NK-92 (cell line): ENCODE data around the gene JPH4.
A peak's percentile ranks its signal among the peaks of the same experiment; 100 is the strongest.

Experiments used
- DNase-seq: peaks from one replicate; lab custom pipeline; 2025; ENCODE audit not compliant: unreplicated experiment; lab: John Stamatoyannopoulos, UW

The JPH4 gene

DNA sequence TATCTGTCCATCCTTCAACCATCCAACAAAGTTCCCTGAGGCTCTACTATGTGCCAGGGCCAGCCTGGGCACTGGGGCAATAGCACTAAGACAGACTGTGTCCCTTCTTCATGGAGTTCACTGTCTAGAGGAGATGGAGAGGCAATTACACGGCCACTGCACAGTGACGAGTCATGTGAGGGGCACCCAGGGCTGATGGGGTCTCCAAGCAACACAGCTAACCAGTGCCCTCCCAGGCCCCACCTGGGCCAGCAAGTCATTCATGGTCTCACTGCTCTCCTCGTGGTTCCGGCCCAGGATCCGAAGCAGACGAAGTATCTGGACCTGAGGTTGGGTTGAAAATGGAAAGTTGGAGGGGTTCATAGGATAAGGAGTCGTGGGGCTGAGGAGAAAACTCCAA, 13.7 kb downstream of the JPH4 start:
- DNase-seq, result no peak

DNA sequence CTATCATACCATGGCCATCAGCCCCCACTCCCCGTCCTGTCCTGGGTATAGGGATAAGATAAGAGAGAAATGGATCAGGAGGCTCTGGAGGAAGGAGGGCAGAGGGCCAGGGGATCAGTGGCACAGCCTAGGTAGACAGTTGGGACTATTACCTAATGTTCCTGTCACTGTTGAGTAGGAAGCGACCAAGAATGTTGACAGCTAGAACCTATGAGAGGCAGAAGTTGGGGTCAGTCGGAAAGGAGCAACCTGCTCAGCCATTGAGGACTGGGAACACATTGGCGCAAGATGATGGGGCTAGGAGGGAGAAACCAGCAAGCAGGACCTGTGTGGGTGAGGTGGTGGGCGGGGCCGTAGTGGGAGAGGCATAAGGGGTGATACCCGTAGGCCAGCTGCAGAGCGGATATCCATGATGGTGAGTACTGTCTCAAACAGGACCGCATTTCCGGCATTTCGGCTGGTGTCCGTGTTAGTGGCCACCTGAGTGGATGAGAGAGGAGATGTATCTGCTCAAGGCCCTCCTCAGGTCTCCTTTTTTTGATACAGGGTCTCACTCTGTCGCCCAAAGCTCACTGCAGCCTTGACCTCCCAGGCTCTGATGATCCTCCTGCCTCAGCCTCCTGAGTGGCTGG, 14.3 kb downstream of the JPH4 start:
- no peak for DNase-seq

DNA sequence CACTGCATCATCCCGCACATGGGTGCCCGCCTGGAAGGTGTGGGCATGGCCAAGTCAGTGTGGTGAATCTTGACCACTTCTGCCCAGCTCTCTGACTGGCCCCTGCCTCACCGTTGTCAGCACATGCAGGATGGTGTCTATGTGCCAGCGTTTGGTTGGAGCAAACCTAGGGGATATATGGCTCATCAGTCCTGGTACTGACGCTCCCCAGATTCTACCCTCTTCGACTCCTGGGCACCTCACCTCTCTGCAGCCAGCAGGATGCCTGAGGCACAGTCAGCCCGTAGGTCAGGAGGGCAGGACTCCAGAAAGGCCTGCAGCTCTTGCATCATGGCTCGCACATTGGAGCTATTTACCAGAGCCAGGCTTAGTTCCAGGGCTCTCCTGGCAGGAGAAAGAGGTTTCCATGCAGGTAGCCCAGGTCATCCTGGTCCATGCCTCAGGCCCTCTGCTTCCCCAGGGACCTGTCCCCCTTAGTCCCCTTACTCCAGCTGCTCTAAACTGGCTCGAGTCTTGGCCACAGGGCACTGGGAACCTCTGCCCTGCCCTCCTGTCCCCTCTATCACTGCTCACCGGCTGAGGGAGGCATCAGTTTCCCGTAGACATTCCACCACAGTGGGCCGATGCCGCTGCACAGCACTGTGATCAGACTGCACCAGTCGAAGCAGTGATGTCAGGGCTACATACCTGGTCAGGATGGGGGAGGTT, 15.0 kb downstream of the JPH4 start:
- no peak for DNase-seq

DNA sequence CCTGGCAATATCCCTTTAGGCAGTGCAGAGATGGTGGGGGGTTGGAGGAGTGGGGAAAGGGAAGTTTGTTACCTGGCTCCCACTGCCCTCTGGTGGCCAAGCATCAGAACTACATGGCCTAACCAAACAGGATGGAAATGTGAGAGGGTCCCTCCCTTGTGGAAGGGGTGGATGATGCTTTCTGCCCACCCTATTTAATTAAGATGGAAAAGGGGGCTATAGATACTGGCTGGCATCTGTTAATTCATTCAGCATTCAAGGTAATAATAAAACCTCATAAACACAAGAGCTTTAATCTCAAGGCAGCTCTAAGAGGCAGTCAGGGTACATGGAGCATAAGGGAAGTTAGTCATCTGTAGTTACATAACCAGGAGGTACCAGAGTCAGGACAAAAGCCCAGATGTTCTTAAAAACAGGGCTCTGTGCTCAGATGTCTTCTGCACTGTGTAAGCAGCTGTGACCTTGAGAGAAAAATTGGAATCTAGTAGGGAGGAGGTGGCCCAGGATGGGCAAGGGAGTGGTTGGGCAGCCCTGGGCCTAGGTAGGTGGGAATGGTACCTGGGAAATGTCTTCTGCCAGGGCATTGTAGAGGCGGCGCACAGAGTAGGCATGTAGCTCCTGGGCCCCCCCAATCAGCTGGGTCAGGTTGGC, 15.6 kb downstream of the JPH4 start:
- DNase-seq, result no peak

DNA sequence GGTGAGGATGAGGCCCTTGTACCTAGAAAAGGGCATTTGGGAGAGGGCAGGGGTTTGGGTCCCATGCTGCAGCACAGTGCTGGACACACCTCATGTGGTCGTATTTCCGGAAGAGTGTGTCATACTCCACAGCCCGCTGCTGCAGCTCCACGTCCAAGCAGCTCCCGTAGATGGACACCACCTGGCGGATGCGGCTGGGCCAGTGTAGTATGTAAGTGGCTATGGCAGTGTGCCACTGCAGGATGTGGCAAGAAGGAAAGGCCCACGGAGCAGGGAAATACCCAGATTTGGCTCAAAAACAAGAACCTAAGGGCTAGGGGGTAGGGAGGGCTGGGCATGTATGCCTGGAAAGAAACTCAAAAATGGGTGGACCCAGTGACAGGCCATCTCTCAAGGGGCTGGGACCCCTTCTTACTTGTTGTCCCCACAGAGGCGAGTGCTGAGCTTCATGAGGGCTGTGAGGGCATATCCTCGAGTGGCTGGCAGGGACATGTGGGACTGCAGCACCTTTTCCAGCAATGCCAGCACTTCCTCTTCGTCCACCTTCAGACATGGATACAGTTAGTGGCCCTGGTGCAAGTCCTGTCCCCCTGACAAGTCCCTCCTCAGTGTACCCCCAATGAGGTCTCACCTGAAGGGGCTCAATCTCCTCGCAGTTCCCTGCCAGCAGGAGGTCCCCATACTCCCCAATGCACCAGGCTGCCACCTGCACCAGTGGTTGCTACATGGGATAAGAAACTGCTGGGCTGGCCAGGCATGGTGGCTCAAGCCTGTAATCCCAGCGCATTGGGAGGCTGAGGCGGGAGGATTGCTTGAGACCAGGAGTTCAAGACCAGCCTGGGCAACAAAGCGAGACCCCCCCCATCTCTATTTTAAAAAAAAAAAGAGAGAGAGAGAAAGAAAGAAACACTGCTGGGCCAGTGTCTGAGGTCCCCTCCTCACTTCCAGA, 16.4 kb downstream of the JPH4 start:
- DNase-seq, result no peak

DNA sequence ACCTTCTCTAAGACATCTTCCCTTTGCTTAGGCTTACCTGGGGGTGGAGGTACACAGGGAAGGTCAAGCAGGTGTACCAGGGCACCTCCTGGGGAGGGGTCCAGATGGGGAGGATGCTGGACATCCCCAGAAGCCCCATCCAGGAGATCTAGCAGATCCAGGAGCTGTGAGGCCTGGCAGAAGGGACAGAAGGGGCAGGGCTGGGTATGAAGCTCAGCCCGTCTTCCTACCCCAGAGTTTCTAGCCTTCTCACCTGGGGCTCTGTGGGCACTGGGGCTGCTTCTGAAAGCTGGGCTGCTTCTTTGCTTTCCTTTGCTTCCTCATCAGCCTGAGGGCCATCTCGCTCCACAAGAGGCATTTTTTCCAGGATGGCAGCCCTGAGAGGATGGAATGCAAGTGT, 17.3 kb downstream of the JPH4 start:
- no peak for DNase-seq

DNA sequence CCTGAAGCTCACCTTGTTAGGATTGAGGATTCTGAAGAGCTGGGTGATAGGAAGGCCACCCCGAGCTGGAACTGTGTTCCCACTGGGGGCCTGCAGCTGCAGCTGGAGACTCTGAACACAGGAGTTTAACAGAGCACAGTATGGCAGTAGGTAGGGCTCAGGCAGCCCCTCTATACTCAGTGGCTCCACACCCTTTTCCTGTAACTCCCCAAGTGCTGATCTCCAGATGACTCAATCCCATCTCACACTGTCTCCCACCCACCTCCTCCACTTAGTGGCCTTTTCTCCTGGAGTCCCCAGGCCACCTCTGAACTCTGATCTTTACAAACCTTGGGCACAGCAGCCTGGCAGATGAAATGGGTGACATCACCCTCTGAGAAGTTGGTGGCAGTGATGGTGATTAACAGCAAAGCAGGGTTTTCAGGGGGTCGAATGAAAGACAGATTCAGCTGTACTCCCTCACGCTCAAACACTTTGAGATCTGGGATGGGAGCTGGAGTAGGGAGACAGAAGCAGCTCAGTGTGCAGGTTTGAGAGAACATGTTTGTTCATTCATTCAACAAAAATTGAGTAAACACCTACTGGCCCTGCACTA, 18.6 kb downstream of the JPH4 start:
- DNase-seq, result no peak

DNA sequence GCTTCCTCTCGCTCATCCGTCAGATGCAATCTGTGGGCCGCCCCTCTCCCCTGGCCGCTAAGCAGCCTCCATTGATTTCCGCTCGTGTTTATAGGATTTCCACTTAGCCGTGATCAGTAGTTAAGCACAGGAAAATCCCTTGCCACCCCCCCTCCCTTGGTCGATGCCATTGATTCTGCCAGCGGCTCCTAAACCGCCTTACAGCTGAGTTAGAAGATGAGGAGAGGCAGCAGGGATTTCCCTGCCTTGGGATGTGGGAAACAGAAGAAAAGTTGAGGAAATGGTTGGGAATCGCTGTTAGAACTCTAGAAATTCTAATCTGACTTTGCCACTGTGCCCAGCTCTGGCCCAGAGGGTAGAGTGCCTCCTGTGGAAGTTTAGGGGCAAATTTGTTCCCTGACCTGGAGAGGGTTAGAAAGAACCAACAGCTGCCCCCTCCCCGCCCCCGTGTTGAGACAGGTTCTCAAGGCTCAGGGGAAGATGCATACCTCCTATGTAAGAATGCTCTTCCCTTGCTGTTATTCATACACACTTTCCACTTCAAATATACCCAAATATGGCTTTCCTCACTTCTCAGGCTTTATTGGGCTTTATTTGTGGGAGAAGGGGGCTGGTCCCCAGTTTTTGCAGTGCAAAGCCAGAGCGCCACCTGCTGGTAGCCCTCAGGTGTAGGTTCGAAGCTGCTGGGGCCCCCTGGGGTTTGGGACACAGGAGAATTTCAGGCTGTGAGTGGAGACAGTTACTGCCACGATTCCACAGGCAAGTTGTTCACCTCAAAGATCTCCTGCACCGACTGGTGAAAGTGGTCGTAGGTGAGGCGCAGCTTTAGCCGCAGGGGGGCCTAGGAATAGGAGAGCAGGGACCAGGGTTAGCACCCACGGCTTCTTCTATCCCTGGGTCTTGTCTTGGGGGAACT, 19.3 kb downstream of the JPH4 start:
- no peak for DNase-seq

DNA sequence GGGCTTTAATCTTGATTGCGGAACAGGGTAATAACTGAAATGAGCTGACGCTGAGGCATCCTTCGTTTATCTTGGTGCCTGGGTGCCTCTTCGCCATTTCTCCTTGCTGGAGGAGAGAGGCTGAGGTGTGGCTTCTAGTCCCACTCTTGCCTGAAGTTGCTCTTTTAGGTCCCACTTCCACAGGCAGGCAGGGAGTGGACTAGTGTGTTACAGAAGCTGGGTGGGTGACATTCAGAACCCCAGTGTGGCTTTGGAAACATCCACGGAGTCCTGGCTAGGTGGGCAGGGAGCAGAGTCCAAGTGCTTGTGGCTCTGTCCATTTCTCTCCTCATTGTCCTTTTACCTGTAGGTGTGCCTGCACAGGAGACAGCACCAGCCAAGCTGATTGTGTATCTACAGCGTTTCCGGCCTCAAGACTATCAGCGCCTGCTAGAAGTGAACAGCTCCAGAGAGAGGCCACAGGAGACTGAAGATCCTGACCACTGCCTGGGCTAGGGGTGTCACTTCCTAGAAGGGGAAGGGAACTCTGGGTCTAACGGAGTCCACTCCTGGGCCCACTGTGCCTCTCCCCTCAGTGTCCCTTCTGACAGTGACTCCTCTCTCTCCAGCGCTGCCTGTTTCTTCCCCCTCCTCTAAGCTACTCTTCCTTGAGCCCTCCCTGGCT, 20.1 kb downstream of the JPH4 start:
- DNase-seq, result no peak

DNA sequence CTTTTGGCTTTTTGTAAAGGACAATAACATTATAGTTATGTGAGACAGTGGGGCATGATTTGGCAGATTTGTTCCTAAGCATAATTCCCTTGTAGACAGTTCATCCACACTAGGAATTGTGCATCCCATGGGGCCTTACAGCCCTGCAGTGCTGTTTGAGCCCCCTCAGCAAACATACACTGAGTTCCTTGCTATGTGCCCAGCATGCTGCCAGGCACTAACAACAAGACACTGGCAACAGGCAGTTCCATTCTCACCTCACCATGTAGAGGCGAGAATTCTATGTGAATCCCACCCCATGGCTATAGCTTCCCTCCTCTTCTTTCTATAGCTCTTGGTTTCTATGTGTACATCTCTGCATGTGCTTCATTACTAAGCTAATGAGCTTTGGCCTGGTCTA, 20.6 kb downstream of the JPH4 start:
- DNase-seq, result no peak

DNA sequence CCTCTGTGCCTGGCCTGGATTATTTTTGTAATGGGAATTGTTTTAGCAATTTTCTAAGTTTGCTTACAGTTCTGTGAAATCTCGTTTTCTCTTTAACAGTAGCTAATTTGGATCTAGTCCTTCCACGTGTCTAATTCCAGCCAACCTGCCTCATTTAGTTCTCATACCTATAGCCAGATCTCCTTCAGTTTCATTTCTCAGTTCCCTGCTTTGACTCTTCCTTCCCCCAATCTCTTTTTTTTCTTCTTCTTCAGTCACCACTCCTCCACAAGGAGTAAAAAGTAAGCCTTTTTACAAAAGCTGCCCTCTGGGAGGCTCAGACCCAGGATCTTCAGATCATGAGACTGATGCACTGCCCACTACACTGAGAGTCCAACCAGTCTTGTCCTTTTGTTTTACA, 21.1 kb downstream of the JPH4 start:
- DNase-seq, result no peak

DNA sequence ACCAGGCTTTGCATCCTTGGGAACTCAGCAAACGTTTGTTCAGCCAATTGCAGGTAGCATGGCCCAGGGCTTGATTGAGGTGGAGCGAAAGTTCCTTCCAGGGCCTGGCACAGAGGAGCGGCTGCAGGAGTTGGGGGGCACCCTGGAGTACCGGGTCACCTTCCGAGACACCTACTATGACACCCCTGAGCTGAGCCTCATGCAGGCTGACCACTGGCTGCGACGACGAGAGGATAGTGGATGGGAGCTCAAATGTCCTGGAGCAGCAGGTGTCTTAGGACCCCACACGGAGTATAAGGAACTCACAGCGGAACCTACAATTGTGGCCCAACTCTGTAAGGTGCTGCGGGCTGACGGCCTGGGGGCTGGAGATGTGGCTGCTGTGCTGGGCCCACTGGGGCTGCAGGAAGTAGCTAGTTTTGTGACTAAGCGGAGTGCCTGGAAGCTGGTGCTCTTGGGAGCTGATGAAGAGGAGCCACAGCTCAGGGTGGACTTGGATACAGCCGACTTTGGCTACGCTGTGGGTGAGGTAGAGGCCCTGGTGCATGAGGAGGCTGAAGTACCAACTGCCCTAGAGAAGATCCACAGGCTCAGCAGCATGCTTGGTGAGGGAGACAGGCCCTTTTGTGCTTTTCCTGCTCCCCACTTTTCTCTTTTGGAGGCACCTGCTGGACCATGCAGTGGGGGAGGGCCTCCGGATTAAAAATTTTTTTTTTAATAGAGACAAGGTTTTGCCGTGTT, 21.7 kb downstream of the JPH4 start:
- no peak for DNase-seq

DNA sequence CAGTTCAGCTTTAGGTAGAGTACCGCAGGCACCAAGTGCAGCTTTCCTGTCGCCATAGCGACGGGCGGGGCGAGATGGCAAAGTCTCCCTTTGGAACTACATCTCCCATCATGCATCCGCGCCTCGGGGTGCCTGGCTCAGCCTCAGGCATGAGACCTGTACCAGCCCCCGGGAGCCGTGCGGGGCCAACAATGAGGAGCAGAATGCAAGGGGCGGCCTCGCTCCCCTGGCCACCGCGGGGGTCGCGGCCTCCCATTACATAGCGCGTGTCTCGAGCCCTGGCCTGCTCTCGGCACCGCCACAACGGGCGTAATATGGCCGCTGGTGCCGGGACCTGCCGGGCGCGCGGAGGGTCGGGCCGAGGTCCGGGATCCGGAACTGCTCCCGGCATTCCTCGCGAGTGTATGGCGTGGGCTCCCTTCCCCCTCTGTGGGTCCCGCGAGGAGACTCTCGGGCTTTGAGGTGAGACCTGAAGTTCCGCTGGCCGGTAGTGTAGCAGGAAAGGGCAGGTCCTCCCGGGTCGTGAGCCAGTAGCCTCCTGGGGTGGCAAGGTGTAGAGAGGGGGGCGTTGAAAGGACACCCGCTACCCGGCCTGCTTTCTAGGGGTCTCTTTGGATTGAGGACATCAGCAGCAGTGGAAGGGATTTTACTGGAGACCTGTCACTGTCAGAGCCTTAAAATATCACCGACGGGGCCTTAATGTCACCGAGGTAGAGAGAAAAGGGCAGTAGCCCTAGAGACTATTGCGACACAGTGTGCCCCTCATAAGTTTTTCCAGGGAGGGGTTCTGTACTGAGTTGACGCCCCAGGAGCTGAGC, 22.5 kb downstream of the JPH4 start, which contains the start of gene THTPA:
Gene THTPA, plus strand, starts transcription at position 390 of the 818 bp plus-strand sequence. CDS start 487 bp downstream, outside the sequence.
- DNase-seq, result peak; percentile 56

DNA sequence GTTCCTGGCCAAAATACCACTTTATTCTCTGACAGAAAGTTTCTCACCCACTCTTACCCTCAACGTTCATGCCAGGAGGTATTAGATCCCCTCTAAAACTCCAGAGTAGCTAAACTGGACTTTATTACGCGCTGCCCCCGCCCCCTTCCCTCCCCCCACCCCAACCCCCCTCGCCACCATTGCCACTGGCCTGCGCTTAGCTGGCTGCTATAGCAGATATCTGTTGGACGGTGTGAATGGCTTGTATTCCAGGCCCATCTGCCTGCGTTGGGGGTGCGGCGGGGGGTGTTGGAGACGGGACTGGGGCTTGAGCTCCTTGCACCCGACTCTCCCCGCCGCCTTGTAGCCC, 23.1 kb downstream of the JPH4 start:
- no peak for DNase-seq

DNA sequence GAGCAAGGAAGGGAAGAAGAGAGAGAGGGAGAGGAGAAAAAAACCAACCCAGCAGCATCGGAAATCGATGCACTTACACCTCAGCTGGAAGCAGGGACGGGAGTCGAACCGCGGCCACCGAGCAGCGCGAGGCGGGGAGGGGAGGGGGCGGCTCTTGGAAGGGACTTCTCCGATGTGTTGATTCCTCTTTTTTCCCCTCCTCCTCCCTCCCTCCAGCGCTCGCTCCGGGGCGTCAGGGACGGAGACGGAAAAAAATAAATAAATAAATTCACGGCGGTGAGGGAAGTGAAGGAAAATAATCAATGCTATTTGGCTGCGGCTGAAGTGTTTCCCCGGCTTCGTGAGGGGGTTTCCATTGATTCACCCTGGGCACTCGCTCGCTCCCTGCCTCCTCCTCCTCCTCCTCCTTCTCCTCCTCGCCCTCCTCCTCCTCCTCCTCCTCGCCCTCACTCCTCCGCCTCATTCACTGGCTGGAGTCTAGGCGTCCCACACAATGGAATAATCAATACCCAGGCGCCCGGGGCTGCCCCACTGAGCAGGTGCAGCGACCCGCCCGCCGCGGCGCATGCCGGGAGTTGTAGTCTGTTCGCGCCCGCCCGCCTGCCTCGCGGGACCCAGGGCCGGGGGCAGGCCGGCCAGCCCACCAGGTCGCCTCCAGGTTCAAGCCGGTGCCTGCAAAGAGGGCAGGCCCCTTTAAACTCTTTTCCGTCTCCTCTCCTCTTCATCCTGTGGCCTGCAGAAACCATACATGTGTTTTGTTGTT, 27.1 kb downstream of the JPH4 start, which contains the start of gene ZFHX2:
Gene ZFHX2, minus strand, starts transcription at position 500 of the 763 bp plus-strand sequence. CDS start 16,440 bp downstream, outside the sequence.
- no peak for DNase-seq

DNA sequence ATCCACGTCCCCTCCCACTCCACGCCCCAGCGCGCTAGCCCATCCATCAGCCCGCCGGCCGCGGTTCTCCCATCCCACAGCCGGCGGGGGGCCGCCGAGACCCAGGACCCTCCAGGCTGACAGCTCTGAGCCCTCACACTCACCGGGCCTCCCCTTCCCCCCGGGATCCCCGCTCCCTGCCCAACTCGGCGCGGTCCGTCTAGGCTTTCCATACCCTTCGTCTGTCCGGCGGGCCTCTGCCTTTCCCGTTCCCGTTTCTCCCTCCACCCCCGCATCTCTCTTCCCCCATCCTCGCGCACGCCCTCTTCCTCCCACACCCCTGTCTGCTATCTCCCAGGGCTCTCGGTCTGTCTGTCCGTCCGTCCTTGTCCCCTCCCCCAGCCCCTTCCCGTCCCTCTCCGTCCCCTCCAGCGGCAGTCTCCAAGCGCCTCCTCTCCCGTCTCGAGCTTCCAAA, 27.8 kb downstream of the JPH4 start:
- no peak for DNase-seq
